NCI-H1417 (cell line): ENCODE results near the gene RUNDC3A.

Source experiments
- DNase-seq, 3 experiments: peaks; one replicate each; lab custom pipeline; 2025; lab: John Stamatoyannopoulos, UW

Gene RUNDC3A

GRCh38 chr17:44283344-44284023, 24.9 kb upstream of the RUNDC3A start:
- DNase-seq = no peak

GRCh38 chr17:44284024-44284400, 24.4 kb upstream of the RUNDC3A start:
- DNase-seq = no peak

- DNase-seq = no peak
Observed at GRCh38 chr17:44287651-44288050, 20.8 kb upstream of the RUNDC3A start.

- DNase-seq = no peak
Observed at GRCh38 chr17:44293509-44294226, 14.7 kb upstream of the RUNDC3A start.

GRCh38 chr17:44297975-44298374, 10.4 kb upstream of the RUNDC3A start:
- DNase-seq = no peak

GRCh38 chr17:44304651-44305050, 3.8 kb upstream of the RUNDC3A start:
- peak in 2 of 3 experiments; percentile 25 to 73 for DNase-seq

GRCh38 chr17:44307387-44308186, 814 bp upstream of the RUNDC3A start:
- DNase-seq = peak; percentile 75 to 87 (median 81)

GRCh38 chr17:44308865-44309264, 464 bp downstream of the RUNDC3A start:
- peak; percentile 25 to 73 (median 70) for DNase-seq

GRCh38 chr17:44309472-44309871, 1.1 kb downstream of the RUNDC3A start:
- no peak for DNase-seq

GRCh38 chr17:44310188-44310587, 1.8 kb downstream of the RUNDC3A start:
- no peak for DNase-seq

GRCh38 chr17:44310609-44311376, 2.4 kb downstream of the RUNDC3A start:
- DNase-seq = no peak

- no peak for DNase-seq
Observed at GRCh38 chr17:44311562-44312181, 3.3 kb downstream of the RUNDC3A start.

- no peak for DNase-seq
Observed at GRCh38 chr17:44312396-44313104, 4.1 kb downstream of the RUNDC3A start.

- no peak for DNase-seq
Observed at GRCh38 chr17:44314031-44314430, 5.6 kb downstream of the RUNDC3A start.

GRCh38 chr17:44314524-44314868, 6.1 kb downstream of the RUNDC3A start:
- DNase-seq = no peak

GRCh38 chr17:44314869-44315661, 6.7 kb downstream of the RUNDC3A start:
- DNase-seq = peak in 2 of 3 experiments; percentile 18 to 73

GRCh38 chr17:44315760-44316731, 7.6 kb downstream of the RUNDC3A start:
- no peak for DNase-seq

GRCh38 chr17:44317545-44317944, 9.1 kb downstream of the RUNDC3A start:
- DNase-seq = no peak
